GM18520 (cell line): ENCODE results near the gene INO80E.
"Not testable (repeated sequence)": the region's sequence is repeated elsewhere in the genome, so short reads cannot be mapped to it uniquely, and the experiment has no call there.

Experiments used
- ATAC-seq: cut with Tn5 transposase; IDR thresholded peaks from one replicate; pipeline ENCODE4 v1.9.1; 2021; ENCODE audit not compliant: unreplicated experiment

INO80E gene

GRCh38 chr16:30030011-30030685 is 34.1 kb downstream of the INO80E start:
- ATAC-seq: no peak

DNA sequence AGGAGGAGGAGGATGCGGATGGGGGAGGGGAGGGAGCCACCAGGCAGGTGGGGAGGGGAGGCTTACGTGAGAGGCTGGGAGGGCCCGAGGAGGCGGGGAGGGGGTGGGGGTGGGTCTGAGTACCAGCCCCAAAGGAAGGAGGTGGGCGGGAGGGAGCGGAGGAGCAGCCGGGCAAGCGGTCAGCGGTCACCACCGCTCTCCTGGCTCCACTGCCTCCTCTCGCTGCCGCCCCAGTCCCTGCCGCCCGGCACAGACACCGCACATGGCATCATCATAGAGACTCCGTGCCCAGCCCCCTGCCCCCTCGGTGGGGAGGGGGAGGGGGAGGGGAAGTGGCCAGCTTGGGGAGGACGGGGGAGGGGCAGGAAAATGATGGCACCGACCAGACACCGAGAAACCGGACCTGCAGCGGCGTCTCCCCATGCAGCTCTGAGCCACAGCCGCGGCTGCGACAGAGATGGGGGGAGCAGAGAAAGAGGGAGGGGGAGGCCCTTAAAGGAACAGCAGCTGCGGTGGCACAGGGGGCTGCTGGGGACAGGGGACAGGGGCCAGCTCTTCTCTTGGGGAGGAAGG is 34.9 kb downstream of the INO80E start, which contains the start of gene TLCD3B:
TLCD3B (minus strand) TSS at position 431 of the 573 bp plus-strand sequence. CDS start 744 bp downstream, outside the sequence.
- no peak for ATAC-seq

- ATAC-seq: no peak
Measured at GRCh38 chr16:30031477-30031918, 35.5 kb downstream of the INO80E start.

DNA sequence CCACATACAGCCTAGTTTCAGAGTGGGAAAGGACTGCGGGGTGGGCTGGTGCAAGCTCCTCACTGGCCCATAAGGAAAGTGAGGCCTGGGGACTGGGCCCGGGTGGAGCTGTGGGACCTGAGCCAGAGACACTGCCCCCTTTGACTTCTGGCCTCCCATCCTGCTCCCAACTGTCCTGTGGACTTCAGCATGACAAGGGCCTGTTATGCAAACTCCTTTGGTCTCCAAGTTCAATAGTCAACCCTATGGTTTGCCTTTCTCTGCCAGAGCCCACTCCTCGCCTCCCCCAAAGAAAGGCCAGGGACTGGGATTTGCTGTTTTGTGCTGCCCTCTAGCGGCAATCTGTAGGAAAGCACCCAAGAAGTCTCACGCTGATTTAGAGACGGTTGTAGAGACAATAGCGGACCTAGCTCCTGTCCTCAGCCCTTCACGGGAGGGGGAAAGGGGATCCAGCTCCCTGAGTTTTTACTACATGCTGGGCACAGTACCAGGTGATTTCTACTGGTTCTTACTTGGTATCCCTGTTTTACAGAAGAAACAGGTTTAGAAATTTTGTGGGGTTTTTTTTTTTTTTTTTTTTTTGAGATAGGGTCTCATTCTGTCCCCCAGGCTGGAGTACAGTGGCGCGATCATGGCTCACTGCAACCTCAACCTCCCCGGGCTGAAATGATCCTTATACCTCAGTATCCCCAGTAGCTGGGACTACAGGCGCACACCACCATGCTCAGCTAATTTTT is 36.2 kb downstream of the INO80E start:
- no peak for ATAC-seq

- no peak for ATAC-seq
Measured at GRCh38 chr16:30033270-30033669, 37.2 kb downstream of the INO80E start.

DNA sequence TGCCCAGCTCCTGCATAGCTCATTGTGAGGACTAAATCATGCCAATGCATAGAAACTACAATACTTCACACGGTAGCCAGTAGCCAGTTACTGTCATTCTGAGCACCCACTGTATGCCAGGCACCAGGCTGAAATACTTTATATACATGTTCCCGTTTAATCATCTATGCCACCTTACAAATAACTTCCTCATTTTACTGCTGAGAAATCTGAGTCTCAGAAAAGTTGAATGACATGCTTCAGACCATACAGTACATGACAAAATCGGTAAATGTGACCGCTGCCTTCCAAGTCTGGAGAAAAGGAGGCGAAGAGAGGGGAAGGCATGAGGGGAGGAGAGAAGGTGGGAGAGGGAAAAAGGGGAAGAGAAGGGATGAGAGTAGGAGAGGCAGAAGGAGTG is 44.2 kb downstream of the INO80E start:
- ATAC-seq: no peak

GRCh38 chr16:30040690-30041089 is 44.6 kb downstream of the INO80E start:
- ATAC-seq: not testable (repeated sequence)

DNA sequence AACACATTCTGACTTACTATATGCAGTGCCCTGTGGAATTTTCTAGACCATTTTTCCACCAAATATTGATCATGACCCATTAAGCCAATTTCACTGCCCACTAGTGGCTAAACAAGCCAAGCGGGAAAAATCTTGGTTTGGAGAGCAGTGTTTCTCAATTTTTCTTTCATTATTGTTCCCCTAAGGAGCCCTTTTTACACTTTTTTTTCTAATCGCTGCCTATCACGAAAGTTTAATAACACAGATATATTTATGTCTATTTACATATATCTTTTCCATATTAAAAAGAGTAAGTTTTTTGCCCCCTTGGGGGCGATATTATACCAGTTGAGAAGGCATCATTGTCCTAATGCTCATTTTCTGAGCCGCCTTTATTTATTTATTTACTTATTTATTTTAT is 45.8 kb downstream of the INO80E start:
- no peak for ATAC-seq

GRCh38 chr16:30046178-30046577 is 50.1 kb downstream of the INO80E start:
- ATAC-seq: no peak

DNA sequence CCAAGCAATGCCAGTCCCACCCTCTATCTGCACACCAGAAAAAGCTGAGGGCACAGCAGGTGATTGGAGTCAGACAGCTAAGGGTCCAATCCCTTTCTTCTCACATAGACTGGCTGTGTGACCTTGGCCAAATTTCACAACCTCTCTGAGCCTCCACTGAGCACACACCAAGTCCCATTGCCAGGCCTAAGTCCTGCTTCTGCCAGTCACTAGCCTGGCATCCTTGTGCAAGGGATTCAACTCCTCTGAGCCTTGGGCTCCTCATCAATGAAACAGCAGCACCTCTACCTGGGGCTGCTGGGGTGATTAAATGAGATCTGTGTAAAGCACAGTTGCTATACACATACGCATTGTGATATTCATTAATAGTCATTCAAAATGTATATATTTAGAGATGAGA is 50.5 kb downstream of the INO80E start:
- ATAC-seq: no peak

DNA sequence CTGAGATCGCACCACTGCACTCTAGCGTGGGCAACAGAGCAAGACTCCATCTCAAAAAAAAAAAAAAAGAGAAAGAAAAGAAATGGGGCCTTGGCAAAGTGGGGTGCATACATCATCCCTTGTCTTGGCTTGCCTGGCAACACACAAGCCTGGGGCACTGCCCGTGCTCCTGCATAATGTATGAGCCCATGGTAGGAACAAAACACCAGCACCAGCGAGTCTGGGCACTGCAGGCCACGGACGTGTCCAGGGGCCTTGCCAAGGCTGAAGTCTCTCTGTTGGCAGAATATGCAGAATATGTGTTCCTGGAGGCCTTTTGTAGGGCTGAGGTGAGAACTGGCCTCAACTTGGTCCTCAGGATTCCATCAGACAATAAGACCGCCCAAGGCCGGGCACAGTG is 53.8 kb downstream of the INO80E start:
- ATAC-seq: no peak

DNA sequence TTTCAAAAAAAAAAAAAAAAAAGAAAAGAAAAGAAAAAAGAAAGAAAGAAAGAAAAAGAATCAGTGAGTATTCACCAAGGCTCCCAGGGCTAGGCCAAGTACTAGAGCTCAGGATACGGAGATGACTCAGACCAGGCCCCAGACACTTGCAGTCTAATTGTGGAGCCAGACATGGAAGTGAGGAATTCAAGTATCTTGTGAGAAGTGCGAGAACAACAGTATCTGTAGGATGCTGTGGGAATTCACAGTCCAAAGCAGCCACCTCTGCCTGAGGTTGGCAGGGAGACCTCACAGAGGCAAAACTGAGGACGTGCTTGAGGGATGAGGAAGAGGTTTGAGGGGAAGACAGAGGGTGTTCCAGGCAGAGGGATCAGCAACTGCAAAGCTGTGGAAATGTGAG is 55.5 kb downstream of the INO80E start:
- no peak for ATAC-seq

DNA sequence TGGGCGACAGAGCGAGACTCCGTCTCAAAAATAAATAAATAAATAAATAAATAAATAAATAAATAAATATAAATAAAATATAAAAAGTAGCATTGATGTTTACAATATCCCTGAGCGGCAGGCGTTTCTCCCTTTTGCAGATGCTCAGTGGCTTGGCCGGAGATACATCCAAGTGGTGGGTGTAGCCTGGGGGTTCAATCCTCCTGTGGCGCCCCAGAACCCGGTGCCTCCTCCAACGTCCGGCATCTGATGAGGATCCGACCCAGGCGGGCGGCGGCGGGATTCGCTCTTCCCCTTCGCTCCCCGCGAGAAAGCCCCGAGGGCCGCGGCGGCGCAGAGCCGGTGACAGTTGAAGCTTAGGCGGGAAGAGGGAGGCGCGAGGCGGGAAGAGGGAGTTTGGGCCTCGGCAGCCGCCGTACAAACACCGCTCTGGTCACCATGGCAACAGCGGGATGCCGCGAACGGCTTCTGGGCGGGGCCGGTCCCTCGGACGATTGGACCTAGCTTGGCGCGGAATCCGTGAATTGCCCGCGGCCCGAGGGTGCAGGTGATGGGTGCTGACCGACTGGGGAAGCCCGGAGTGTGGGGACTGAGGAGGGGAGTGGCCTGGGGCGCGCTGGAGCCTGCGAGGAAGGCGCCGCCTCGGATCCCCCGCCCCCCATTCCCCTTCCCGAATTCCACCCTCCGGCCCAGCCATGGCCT is 56.8 kb downstream of the INO80E start:
- ATAC-seq: no peak

DNA sequence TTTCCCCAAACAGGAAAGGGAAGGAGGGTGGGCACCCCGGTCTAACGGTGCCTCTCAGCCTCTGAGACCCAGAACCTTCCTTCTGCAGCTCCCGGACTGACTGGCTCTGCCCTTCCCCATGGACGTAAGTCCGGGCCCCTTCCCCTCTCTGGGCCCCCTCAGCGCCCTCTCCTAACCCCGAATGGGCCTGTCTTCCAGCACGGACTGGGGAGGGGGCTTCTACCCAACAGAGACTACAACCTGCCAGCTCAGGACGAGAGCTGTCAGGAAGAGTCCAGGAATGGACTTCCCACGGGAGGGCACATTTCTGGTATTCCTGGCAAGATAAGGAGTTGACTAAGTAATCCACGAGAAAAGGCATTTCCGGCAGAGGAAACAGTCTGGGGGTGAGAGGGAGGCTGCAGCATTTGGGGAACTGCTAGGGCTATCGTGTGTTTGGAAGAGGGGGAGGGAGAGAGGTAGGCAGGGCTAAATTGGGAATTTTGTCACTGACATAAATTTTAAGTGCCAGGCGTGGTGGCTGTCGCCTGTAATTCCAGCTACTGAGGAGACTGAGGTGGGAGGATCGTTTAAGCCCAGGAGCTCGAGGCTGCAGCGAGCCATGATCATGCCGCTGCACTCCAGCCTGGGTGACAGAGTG is 57.5 kb downstream of the INO80E start:
- no peak for ATAC-seq

DNA sequence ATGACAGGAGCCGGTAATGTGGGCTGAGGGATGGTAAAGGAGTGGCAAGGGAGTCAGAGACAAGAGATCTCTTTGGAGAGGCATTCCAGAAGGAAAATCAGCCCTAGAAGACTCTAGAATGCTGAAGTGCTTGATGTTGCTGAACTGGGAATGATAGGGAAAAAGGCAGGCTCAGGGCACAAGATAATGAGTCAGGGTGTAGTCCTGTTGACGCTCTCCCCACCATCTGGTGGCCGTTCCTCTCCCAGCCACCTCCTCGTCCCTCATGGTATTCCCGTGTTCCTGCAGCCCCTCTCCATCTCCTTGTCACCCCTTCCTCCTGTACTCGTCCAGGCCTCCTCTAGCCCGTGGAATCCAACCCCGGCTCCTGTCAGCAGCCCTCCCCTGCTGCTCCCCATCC is 58.4 kb downstream of the INO80E start:
- no peak for ATAC-seq

- no peak for ATAC-seq
Measured at GRCh38 chr16:30054959-30055553, 59.0 kb downstream of the INO80E start.
